DND-41 (cell line): ENCODE results near the gene TDRD6.

Source experiments
- ATAC-seq: fragments of 200-7000 bp; cut with Tn5 transposase; 3 replicates; pipeline ENCODE4 v1.9.1; 2021; ENCODE audit warnings: low read depth; ENCODE audit not compliant: insufficient read depth
- DNase-seq: peaks from one replicate; pipeline ENCODE4 v3.0.0-alpha.2; 2020
- H2AFZ ChIP-seq: 2 replicates; pipeline ENCODE4 v1.6.0; 2012; ENCODE audit warnings: low read depth, low read length
- H3K27ac ChIP-seq: 2 replicates; pipeline ENCODE4 v1.5.1; 2012; ENCODE audit warnings: low read length, inconsistent platforms
- H3K27me3 ChIP-seq: fragments of 200-600 bp; sonication (generic); 2 replicates; pipeline ENCODE4 v1.6.0; 2012; ENCODE audit warnings: low read length, mild to moderate bottlenecking, inconsistent platforms; ENCODE audit not compliant: insufficient read depth, poor library complexity
- H3K36me3 ChIP-seq: 2 replicates; pipeline ENCODE4 v1.5.1; 2012; ENCODE audit warnings: low read length, inconsistent platforms; ENCODE audit not compliant: insufficient read depth
- H3K4me1 ChIP-seq: 2 replicates; pipeline ENCODE4 v1.5.1; 2012; ENCODE audit warnings: mild to moderate bottlenecking, low read length; ENCODE audit not compliant: insufficient read depth
- H3K4me2 ChIP-seq: 2 replicates; pipeline ENCODE4 v1.6.0; 2012; ENCODE audit warnings: mild to moderate bottlenecking, moderate library complexity, low read length, inconsistent platforms; ENCODE audit not compliant: insufficient read depth
- H3K4me3 ChIP-seq, 2 experiments: fragments of 200-600 bp in 1 of 2; shearing (Covaris generic) in 1 of 2; 2 replicates each; pipeline ENCODE4 v1.5.1; 2012 to 2016; ENCODE audit warnings: inconsistent platforms in 2 of 2, low read length in 2 of 2, mild to moderate bottlenecking in 2 of 2, low read depth in 1 of 2, moderate library complexity in 1 of 2
- H3K79me2 ChIP-seq: 2 replicates; pipeline ENCODE4 v1.6.0; 2012; ENCODE audit warnings: low read length, inconsistent platforms; ENCODE audit not compliant: insufficient read depth
- H3K9ac ChIP-seq: 2 replicates; pipeline ENCODE4 v1.6.0; 2012; ENCODE audit warnings: low read depth, mild to moderate bottlenecking, inconsistent platforms, low read length, moderate library complexity
- H3K9me3 ChIP-seq: 2 replicates; pipeline ENCODE4 v1.5.1; 2012; ENCODE audit warnings: low read length, moderate library complexity, mild to moderate bottlenecking, inconsistent platforms; ENCODE audit not compliant: insufficient read depth, severe bottlenecking
- H4K20me1 ChIP-seq: 2 replicates; pipeline ENCODE4 v1.6.0; 2012; ENCODE audit warnings: low read length; ENCODE audit not compliant: insufficient read depth
- EZH2 ChIP-seq: IDR thresholded peaks from 3 replicates; pipeline ENCODE4 v1.6.1; 2012; ENCODE audit warnings: borderline replicate concordance, low read depth, mild to moderate bottlenecking, moderate library complexity, low read length, inconsistent platforms; ENCODE audit not compliant: severe bottlenecking
- TF ChIP-seq, protein P1 (sequence below): IDR thresholded peaks from 2 replicates; pipeline ENCODE4 v1.5.1; 2012; ENCODE audit warnings: borderline replicate concordance, low read length, moderate library complexity, mild to moderate bottlenecking; ENCODE audit not compliant: poor library complexity, severe bottlenecking; ENCODE audit errors: extremely low read depth

Gene TDRD6

DNA sequence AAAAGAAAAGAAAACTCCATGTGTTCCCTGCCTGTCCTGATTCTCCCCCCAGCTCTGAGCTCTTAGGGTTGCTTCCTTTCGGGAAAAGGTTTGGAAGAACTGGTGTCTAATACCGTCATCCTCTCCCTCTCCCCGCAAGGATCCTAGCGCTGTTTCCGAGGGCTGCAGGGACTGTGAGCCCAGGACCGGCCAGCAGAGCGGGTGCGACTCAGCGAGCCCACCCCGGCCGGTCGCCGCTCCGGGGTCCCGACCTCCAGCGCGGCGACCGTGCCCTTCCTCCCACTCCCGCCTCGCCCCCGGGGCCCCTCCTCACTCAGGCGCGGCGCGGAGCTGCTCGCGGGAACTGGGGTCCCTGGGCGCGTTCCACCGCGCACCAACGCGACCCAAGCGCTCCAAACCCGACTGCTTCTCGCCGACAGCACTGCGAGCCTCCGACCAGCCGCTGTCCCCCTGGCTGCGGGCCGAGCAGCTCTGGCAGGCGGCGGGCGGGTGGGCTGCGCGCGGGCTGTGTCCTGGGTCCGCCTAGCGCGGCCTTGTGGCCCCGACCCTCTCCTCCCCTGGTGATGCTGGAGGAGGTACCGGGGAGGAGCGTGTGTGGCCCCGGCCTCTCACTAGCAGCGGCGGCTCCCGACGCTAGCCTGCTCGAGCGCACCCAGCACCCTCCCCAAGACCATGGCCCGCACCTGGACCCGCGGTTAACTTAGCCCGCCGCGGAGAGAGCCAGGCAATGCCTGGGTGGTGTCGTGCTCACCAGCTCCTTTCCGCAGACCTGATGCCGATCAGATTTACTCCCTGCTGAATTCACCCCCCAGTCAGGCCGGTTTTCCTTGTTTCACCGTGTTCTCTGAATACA lies 47.4 kb downstream of the TDRD6 start, which contains the start of gene PLA2G7:
PLA2G7 (minus strand) TSS at position 509 of the 853 bp plus-strand sequence. CDS start 12,484 bp downstream, outside the sequence.
- Histone ChIP-seq H3K4me3 (no peak within 1 kb of the TSS), H3K36me3 (no peaks in the 10 kb centered on the region), H3K4me2 (no peak within 1 kb of the TSS), H3K79me2 (no peaks in the 10 kb centered on the region), H3K27me3 (no peaks in the 10 kb centered on the region), H3K9me3 (no peaks in the 10 kb centered on the region), H3K9ac (no peak within 1 kb of the TSS), H3K27ac (no peak within 1 kb of the TSS), H3K4me1 (no peaks in the 10 kb centered on the region), H2AFZ (no peak within 1 kb of the TSS), H4K20me1 (no peaks in the 10 kb centered on the region)
- DNase-seq, result no peak
- no peak for ATAC-seq
- no peak for TF ChIP-seq EZH2
- TF ChIP-seq, protein P1, sequence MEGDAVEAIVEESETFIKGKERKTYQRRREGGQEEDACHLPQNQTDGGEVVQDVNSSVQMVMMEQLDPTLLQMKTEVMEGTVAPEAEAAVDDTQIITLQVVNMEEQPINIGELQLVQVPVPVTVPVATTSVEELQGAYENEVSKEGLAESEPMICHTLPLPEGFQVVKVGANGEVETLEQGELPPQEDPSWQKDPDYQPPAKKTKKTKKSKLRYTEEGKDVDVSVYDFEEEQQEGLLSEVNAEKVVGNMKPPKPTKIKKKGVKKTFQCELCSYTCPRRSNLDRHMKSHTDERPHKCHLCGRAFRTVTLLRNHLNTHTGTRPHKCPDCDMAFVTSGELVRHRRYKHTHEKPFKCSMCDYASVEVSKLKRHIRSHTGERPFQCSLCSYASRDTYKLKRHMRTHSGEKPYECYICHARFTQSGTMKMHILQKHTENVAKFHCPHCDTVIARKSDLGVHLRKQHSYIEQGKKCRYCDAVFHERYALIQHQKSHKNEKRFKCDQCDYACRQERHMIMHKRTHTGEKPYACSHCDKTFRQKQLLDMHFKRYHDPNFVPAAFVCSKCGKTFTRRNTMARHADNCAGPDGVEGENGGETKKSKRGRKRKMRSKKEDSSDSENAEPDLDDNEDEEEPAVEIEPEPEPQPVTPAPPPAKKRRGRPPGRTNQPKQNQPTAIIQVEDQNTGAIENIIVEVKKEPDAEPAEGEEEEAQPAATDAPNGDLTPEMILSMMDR, result no peak

DNA sequence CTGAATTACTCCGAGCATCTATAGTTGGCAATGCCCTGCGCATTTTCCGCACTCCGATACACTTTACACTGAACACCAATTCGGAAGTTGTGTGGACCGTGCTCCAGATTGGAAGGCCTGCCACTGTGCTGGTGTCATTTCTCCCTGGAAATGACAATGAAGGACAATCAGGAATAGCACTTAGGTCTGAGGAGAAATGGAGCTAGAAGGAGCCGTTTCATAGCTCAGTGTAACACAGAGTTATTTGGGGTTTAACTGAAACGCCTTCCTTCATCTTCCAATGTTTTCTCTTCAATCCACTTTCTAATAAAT lies 48.0 kb downstream of the TDRD6 start:
- Histone ChIP-seq H3K36me3 (no peaks in the 10 kb centered on the region), H4K20me1 (no peaks in the 10 kb centered on the region), H3K4me2 (no peak overlapping the region), H3K4me3 (no peak overlapping the region), H3K79me2 (no peaks in the 10 kb centered on the region), H3K9me3 (no peaks in the 10 kb centered on the region), H2AFZ (no peak overlapping the region), H3K27me3 (no peaks in the 10 kb centered on the region), H3K4me1 (no peaks in the 10 kb centered on the region), H3K27ac (no peak overlapping the region), H3K9ac (no peak overlapping the region)
- no peak for DNase-seq
- no peak for TF ChIP-seq EZH2
- TF ChIP-seq, protein P1, result no peak
- ATAC-seq, result no peak

DNA sequence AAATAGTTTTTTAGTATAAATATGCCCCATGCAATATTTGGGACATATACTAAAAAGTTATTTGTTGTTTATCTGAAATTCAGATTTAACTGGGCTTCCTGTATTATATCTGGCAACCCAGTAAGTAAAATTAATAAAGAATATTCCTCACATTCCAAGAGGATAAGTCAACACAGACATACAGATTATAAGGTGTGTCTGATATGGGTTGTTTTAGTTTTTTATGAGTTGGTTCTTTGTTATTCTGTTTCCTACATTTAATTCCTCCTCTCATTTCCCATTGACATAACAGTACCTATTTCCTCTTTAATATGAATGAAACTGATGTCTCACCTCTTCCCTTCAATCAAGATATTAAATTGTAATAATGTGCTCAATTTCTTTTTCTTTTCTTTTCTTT lies 49.2 kb downstream of the TDRD6 start:
- Histone ChIP-seq H3K4me3 (no peak overlapping the region), H3K27ac (no peak overlapping the region), H4K20me1 (no peaks in the 10 kb centered on the region), H2AFZ (no peak overlapping the region), H3K4me1 (no peaks in the 10 kb centered on the region), H3K36me3 (no peaks in the 10 kb centered on the region), H3K9ac (no peak overlapping the region), H3K4me2 (no peak overlapping the region), H3K27me3 (no peaks in the 10 kb centered on the region), H3K9me3 (no peaks in the 10 kb centered on the region), H3K79me2 (no peaks in the 10 kb centered on the region)
- TF ChIP-seq EZH2, result no peak
- TF ChIP-seq, protein P1, result no peak
- no peak for DNase-seq
- ATAC-seq, result no peak

DNA sequence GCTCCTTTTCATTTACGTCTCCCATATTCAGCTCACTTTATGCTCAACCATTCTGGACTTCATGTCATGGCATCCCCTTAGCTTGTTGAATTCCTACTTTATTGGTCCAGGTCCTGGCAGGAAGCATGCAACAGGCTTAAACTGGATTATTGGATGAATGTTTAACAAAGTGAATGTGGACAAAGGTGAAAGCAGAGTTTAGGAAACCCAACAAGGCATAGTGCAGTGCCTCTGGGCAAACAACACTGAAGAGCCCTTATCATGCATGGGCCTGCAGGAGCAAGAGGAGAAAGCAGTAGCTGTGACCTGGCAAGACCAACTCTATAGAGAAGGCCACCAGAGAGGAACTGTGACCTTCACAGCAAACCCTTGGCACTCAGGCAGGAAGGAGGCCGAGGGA lies 53.8 kb downstream of the TDRD6 start:
- TF ChIP-seq, protein P1, result no peak
- no peak for TF ChIP-seq EZH2
- ATAC-seq, result no peak
- Histone ChIP-seq H3K79me2 (no peaks in the 10 kb centered on the region), H3K4me2 (no peak overlapping the region), H3K9me3 (no peaks in the 10 kb centered on the region), H3K4me1 (no peaks in the 10 kb centered on the region), H3K4me3 (no peak overlapping the region), H3K27ac (no peak overlapping the region), H3K36me3 (no peaks in the 10 kb centered on the region), H2AFZ (no peak overlapping the region), H4K20me1 (no peaks in the 10 kb centered on the region), H3K9ac (no peak overlapping the region), H3K27me3 (peaks cover 2% of the 10 kb centered on the region)
- no peak for DNase-seq
